AG04449 (cell line): ENCODE results near the gene FOSB.

Experiments used
- CTCF ChIA-PET: fragments of 350-600 bp; formaldehyde crosslinking; extraction: SDS; loops from one replicate; lab custom pipeline; 2021; ENCODE audit warnings: antibody characterized with exemption; lab: Yijun Ruan, JAX
- POLR2A ChIA-PET: fragments of 400-600, 350-600 bp; formaldehyde crosslinking; extraction: SDS; loops from one replicate; lab custom pipeline; 2020; ENCODE audit warnings: antibody characterized with exemption, inconsistent platforms; lab: Yijun Ruan, JAX
- DNase-seq: peaks from one replicate; pipeline ENCODE4 v3.0.0-alpha.2; 2010; ENCODE audit warnings: low read depth, low spot score
- H3K4me3 ChIP-seq: 2 replicates; pipeline ENCODE4 v1.5.1; 2011; ENCODE audit warnings: low read depth, mild to moderate bottlenecking, control low read depth, low read length
- TF ChIP-seq, protein P1 (sequence below): IDR thresholded peaks from one replicate; pipeline ENCODE4 v1.5.1; 2011; ENCODE audit warnings: mild to moderate bottlenecking, moderate library complexity, low read length, control low read depth, inconsistent platforms; ENCODE audit not compliant: insufficient read depth; ENCODE audit errors: missing control alignments

The FOSB gene

GRCh38 chr19:45514376-45515051 is 46.7 kb downstream of the FOSB start:
- TF ChIP-seq, protein P1, sequence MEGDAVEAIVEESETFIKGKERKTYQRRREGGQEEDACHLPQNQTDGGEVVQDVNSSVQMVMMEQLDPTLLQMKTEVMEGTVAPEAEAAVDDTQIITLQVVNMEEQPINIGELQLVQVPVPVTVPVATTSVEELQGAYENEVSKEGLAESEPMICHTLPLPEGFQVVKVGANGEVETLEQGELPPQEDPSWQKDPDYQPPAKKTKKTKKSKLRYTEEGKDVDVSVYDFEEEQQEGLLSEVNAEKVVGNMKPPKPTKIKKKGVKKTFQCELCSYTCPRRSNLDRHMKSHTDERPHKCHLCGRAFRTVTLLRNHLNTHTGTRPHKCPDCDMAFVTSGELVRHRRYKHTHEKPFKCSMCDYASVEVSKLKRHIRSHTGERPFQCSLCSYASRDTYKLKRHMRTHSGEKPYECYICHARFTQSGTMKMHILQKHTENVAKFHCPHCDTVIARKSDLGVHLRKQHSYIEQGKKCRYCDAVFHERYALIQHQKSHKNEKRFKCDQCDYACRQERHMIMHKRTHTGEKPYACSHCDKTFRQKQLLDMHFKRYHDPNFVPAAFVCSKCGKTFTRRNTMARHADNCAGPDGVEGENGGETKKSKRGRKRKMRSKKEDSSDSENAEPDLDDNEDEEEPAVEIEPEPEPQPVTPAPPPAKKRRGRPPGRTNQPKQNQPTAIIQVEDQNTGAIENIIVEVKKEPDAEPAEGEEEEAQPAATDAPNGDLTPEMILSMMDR, result no peak
- no peak overlapping the region for H3K4me3 ChIP-seq
- POLR2A ChIA-PET, result no interaction called here
- DNase-seq, result no peak
- CTCF ChIA-PET, result interaction anchor here (0.7 to 1.8 kb wide), 7 partner anchors 10 to 285 kb away, joined by 3 to 6 read pairs (median 3); partner anchors contain the start of gene QPCTL

DNA sequence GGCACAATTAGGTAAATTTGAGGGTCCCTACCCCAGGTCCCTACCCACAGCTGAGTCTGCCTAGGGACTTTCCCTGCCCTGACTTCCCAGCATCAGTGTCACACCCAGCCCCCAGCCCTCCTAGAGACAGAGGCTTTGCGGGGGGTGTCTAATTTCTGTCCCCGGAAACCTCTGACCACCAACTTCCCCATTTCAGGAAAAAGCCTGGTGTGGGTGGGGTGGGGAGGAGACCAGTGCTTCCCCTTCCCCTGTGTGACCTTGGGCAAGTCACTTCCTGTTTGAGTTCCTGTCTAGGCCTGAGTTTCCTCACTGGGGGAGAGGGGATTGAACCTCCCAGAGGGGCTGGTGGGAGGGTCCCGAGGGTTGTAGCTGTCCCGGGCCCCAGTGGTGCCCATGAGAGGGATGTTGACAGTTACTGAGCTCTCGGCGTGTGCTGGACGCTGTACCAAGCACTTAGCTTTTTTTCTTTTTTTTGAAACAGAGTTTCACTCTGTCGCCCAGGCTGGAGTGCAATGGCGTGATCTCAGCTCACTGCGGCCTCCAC is 47.4 kb downstream of the FOSB start:
- POLR2A ChIA-PET, result interaction anchor here (1.2 kb wide), 1 partner anchor 177 kb away, joined by 3 read pairs; the partner anchor contains the start of genes QPCTL and SNRPD2
- no peak for DNase-seq
- TF ChIP-seq, protein P1, result no peak
- H3K4me3 ChIP-seq, result no peak overlapping the region
- CTCF ChIA-PET, result interaction anchor here (0.7 to 1.8 kb wide), 6 partner anchors 9 to 284 kb away, joined by 3 to 6 read pairs (median 3); partner anchors contain the start of gene QPCTL

DNA sequence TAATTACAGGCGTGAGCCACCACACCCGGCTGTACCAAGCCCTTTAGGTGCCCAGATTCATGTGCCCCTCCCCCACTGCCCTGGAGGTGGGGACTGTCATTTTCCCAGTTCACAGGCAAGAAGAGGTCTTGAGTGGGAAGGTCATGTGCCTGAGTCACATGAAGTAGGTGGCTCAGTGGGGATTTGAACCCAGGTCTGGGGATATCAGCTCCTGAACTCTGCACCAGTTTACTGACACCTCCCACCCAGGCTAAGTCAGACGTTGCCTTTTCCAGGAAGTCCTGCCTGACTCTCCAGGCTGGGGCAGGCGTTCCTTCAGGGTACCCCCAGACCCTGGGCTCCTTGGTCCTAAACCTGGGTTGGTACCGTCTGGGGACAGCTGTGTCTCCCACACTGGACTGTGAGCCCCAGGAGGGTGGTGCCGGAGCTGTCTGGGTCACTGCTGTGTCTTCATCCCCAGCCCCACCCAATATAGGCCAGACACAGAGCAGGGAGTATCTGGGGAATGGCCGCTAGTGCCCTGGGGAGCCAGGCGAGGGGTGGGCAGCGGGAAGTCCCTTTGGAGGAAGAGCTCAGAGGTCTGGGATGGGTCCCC is 48.1 kb downstream of the FOSB start:
- no peak overlapping the region for H3K4me3 ChIP-seq
- TF ChIP-seq, protein P1, result no peak
- ChIA-PET POLR2A (interaction anchor here (1.2 kb wide), 1 partner anchor 176 kb away, joined by 3 read pairs; the partner anchor contains the start of genes QPCTL and SNRPD2), CTCF (interaction anchor here (0.7 to 1.8 kb wide), 6 partner anchors 8 to 284 kb away, joined by 3 to 6 read pairs (median 4); no protein-coding TSS in a partner anchor)
- no peak for DNase-seq

DNA sequence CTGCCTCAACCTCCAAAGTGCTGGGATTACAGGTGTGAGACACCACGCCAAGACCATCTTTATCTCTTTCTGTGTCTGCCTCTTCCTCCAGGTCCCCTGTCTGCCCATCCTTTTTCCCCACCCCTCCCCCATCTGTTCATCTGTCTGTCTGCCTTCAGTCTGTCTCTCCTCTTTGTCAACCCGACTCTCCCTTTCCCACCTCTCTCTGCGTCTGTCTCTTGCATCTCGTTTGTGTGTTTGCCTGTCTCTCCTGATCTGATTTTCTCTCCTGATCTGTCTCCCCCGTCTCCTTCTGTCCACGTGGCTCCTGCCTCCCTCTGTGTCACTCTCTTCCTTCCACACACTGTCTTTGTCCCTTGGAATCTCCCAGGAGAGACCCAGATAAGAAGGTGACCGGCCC is 49.4 kb downstream of the FOSB start:
- TF ChIP-seq, protein P1, result no peak
- no peak for DNase-seq
- H3K4me3 ChIP-seq, result no peak overlapping the region
- POLR2A ChIA-PET, result no interaction called here
- CTCF ChIA-PET, result interaction anchor here (1.5 kb wide), 1 partner anchor 125 kb away, joined by 4 read pairs; no protein-coding TSS in a partner anchor

GRCh38 chr19:45517641-45518468 is 50.1 kb downstream of the FOSB start:
- DNase-seq, result no peak
- CTCF ChIA-PET, result interaction anchor here (0.8 kb wide), 1 partner anchor 124 kb away, joined by 3 read pairs; no protein-coding TSS in a partner anchor
- POLR2A ChIA-PET, result no interaction called here
- no peak overlapping the region for H3K4me3 ChIP-seq
- TF ChIP-seq, protein P1, result no peak
